ENCODE measurements around the gene HAT1. TPM values are rescaled to one million over a fixed set of nuclear protein-coding genes. Genes with fewer than 3 reads are reported as not detected.

HAT1 gene
- total and polyA plus RNA-seq, 10 of the 15 experiments (the other 5 are each of a cell fraction or from before 2014, with no cell fraction given) = 60.0 to 225 (median 130) TPM

DNA sequence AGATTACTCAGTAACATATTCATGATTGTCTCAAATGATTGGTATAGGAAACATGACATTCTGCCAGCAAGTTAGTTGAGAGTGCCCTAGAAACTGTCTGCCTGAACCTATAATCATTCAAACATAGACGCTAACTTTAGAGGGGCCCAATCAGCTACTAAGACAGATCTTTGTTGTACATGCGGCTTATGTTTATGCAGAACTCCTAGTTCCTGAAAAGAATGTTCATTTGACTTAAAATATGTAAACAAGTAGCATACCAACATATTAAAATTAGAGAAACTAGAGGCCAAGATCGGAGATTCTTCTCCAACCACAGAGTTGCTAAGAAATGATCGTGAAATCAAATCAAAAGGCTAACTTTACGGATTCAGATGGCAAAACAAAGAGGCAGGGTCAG, 73.3 kb downstream of the HAT1 start (continued):
- TF ChIP-seq, protein P1, sequence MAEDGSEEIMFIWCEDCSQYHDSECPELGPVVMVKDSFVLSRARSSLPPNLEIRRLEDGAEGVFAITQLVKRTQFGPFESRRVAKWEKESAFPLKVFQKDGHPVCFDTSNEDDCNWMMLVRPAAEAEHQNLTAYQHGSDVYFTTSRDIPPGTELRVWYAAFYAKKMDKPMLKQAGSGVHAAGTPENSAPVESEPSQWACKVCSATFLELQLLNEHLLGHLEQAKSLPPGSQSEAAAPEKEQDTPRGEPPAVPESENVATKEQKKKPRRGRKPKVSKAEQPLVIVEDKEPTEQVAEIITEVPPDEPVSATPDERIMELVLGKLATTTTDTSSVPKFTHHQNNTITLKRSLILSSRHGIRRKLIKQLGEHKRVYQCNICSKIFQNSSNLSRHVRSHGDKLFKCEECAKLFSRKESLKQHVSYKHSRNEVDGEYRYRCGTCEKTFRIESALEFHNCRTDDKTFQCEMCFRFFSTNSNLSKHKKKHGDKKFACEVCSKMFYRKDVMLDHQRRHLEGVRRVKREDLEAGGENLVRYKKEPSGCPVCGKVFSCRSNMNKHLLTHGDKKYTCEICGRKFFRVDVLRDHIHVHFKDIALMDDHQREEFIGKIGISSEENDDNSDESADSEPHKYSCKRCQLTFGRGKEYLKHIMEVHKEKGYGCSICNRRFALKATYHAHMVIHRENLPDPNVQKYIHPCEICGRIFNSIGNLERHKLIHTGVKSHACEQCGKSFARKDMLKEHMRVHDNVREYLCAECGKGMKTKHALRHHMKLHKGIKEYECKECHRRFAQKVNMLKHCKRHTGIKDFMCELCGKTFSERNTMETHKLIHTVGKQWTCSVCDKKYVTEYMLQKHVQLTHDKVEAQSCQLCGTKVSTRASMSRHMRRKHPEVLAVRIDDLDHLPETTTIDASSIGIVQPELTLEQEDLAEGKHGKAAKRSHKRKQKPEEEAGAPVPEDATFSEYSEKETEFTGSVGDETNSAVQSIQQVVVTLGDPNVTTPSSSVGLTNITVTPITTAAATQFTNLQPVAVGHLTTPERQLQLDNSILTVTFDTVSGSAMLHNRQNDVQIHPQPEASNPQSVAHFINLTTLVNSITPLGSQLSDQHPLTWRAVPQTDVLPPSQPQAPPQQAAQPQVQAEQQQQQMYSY (CRISPR knock-in tag; IDR thresholded peaks at IDR 0.05) = no peak
- TF ChIP-seq, protein P2, sequence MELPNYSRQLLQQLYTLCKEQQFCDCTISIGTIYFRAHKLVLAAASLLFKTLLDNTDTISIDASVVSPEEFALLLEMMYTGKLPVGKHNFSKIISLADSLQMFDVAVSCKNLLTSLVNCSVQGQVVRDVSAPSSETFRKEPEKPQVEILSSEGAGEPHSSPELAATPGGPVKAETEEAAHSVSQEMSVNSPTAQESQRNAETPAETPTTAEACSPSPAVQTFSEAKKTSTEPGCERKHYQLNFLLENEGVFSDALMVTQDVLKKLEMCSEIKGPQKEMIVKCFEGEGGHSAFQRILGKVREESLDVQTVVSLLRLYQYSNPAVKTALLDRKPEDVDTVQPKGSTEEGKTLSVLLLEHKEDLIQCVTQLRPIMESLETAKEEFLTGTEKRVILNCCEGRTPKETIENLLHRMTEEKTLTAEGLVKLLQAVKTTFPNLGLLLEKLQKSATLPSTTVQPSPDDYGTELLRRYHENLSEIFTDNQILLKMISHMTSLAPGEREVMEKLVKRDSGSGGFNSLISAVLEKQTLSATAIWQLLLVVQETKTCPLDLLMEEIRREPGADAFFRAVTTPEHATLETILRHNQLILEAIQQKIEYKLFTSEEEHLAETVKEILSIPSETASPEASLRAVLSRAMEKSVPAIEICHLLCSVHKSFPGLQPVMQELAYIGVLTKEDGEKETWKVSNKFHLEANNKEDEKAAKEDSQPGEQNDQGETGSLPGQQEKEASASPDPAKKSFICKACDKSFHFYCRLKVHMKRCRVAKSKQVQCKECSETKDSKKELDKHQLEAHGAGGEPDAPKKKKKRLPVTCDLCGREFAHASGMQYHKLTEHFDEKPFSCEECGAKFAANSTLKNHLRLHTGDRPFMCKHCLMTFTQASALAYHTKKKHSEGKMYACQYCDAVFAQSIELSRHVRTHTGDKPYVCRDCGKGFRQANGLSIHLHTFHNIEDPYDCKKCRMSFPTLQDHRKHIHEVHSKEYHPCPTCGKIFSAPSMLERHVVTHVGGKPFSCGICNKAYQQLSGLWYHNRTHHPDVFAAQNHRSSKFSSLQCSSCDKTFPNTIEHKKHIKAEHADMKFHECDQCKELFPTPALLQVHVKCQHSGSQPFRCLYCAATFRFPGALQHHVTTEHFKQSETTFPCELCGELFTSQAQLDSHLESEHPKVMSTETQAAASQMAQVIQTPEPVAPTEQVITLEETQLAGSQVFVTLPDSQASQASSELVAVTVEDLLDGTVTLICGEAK (IDR thresholded peaks at IDR 0.05; ENCODE audit: borderline replicate concordance) = no peak
- TF ChIP-seq SMAD5 (IDR thresholded peaks at IDR 0.05; ENCODE audit: low read depth) (no peak), STAT3 (IDR thresholded peaks at IDR 0.05; ENCODE audit: low read depth, low read length) (no peak), NFXL1 (IDR thresholded peaks at IDR 0.05; ENCODE audit: borderline replicate concordance) (no peak)
